MM.1S (cell line): Measurements from ENCODE around the gene E2F8.

ENCODE experiments used
- DNase-seq: peaks from one replicate; pipeline ENCODE4 v3.0.0-alpha.2; 2015
- H2AFZ ChIP-seq: fragments of 300-600 bp; sonication (generic); 2 replicates; pipeline ENCODE4 v1.6.0; 2016; ENCODE audit warnings: antibody characterized with exemption, low read length
- H3F3A ChIP-seq: fragments of 300-600 bp; sonication (generic); 2 replicates; pipeline ENCODE4 v1.6.1; 2016; ENCODE audit warnings: mild to moderate bottlenecking, antibody characterized with exemption, low read length, moderate library complexity, mixed read lengths; ENCODE audit not compliant: insufficient read depth
- H3K27ac ChIP-seq: fragments of 300-600 bp; sonication (generic); 2 replicates; pipeline ENCODE4 v1.5.1; 2016; ENCODE audit warnings: mild to moderate bottlenecking, low read length
- H3K27me3 ChIP-seq: fragments of 300-600 bp; sonication (generic); replicated peaks from 2 replicates; pipeline ENCODE4 v1.6.0; 2016; ENCODE audit warnings: low read length; ENCODE audit not compliant: insufficient read depth
- H3K36me3 ChIP-seq: fragments of 300-600 bp; sonication (generic); replicated peaks from 2 replicates; pipeline ENCODE4 v1.6.1; 2016; ENCODE audit warnings: mild to moderate bottlenecking, low read length, mixed read lengths; ENCODE audit not compliant: insufficient read depth
- H3K4me1 ChIP-seq: fragments of 300-600 bp; sonication (generic); 2 replicates; pipeline ENCODE4 v1.6.1; 2016; ENCODE audit warnings: low read length, mixed read lengths
- H3K4me2 ChIP-seq: fragments of 300-600 bp; sonication (generic); 2 replicates; pipeline ENCODE4 v1.6.0; 2016; ENCODE audit warnings: low read depth, low read length
- H3K4me3 ChIP-seq: fragments of 300-600 bp; sonication (generic); 2 replicates; pipeline ENCODE4 v1.5.1; 2016; ENCODE audit warnings: low read length, mixed read lengths
- H3K79me2 ChIP-seq: fragments of 300-600 bp; sonication (generic); 2 replicates; pipeline ENCODE4 v1.6.1; 2016; ENCODE audit warnings: mixed run types, low read length, mixed read lengths
- H3K9ac ChIP-seq: fragments of 300-600 bp; sonication (generic); 2 replicates; pipeline ENCODE4 v1.6.1; 2016; ENCODE audit warnings: low read length, mixed read lengths
- H3K9me2 ChIP-seq: fragments of 300-600 bp; sonication (generic); replicated peaks from 2 replicates; pipeline ENCODE4 v1.6.1; 2016; ENCODE audit warnings: mild to moderate bottlenecking, low read length, mixed read lengths; ENCODE audit not compliant: insufficient read depth
- H3K9me3 ChIP-seq: fragments of 300-600 bp; sonication (generic); replicated peaks from 2 replicates; pipeline ENCODE4 v1.6.1; 2016; ENCODE audit warnings: mild to moderate bottlenecking, low read length, mixed read lengths; ENCODE audit not compliant: insufficient read depth
- H4K20me1 ChIP-seq: fragments of 300-600 bp; sonication (generic); 2 replicates; pipeline ENCODE4 v1.6.1; 2016; ENCODE audit warnings: mild to moderate bottlenecking, low read length, moderate library complexity, mixed read lengths; ENCODE audit not compliant: insufficient read depth
- EZH2 ChIP-seq: fragments of 300-600 bp; sonication (generic); optimal IDR thresholded peaks from 2 replicates; pipeline ENCODE3; 2017; ENCODE audit warnings: low read depth, mild to moderate bottlenecking, antibody characterized with exemption, low read length, mixed read lengths
- EZH2phosphoT487 ChIP-seq: fragments of 300-600 bp; sonication (generic); IDR thresholded peaks from 2 replicates; pipeline ENCODE4 v1.6.1; 2018; ENCODE audit warnings: antibody characterized with exemption, low read length
- TF ChIP-seq, protein P1 (sequence below): fragments of 300-600 bp; sonication (generic); IDR thresholded peaks from 2 replicates; pipeline ENCODE4 v1.5.1; 2016; ENCODE audit warnings: antibody characterized with exemption, low read length, mixed read lengths

E2F8 gene

DNA sequence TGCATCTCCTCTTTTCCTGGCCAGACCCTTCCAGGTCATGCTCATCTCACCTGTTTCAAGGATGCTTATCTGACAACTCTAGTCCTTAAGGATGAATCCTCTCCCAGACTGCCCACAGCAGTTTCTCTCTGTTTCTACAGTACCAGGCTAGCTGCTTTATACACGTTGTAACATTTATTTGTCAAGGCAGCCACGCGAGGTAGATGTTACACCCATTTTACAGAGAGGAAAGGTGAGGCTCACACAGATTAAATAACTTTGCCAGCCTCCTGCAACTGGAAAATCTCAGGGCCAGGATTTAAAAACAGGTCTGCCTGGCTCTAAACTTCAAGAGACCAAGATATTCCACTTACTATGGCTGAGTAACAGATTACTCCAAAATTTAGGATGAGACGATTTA, 45.7 kb upstream of the E2F8 start:
- Histone ChIP-seq H3K36me3 (no peaks in the 10 kb centered on the region), H3K9ac (no peak overlapping the region), H3K27me3 (no peaks in the 10 kb centered on the region), H3K4me1 (no peaks in the 10 kb centered on the region), H3K4me2 (no peak overlapping the region), H3K27ac (no peak overlapping the region), H3K4me3 (no peak overlapping the region), H3K79me2 (no peaks in the 10 kb centered on the region), H3F3A (no peaks in the 10 kb centered on the region), H3K9me3 (no peaks in the 10 kb centered on the region), H2AFZ (no peak overlapping the region), H4K20me1 (no peaks in the 10 kb centered on the region), H3K9me2 (no peaks in the 10 kb centered on the region)
- no peak for TF ChIP-seq EZH2phosphoT487
- DNase-seq: no peak

DNA sequence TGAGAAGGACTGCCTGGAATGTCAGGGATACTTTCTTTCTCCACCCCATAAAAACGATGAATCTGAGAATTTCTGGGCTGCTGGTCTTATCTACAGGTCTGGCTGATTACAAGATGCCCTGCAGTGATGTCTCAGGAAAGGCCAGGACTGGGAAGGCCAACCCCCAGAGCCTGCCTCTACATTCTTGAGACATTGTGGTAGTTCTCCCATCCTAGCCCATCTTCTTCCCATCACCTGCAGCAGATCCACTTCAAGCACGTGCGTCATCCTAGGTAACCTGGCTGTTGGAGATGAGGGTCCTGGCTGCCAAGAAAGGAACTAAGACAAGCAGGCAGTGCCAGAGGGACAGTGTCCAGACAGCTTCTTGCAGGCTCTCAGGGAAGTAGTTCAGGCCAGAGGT, 44.1 kb upstream of the E2F8 start:
- no peaks in the 10 kb centered on the region for H3K79me2 ChIP-seq
- H3F3A ChIP-seq: no peaks in the 10 kb centered on the region
- no peak overlapping the region for H3K4me3 ChIP-seq
- H3K4me1 ChIP-seq: no peaks in the 10 kb centered on the region
- no peak for DNase-seq
- no peak overlapping the region for H3K4me2 ChIP-seq
- H3K9me3 ChIP-seq: no peaks in the 10 kb centered on the region
- TF ChIP-seq, protein P1, sequence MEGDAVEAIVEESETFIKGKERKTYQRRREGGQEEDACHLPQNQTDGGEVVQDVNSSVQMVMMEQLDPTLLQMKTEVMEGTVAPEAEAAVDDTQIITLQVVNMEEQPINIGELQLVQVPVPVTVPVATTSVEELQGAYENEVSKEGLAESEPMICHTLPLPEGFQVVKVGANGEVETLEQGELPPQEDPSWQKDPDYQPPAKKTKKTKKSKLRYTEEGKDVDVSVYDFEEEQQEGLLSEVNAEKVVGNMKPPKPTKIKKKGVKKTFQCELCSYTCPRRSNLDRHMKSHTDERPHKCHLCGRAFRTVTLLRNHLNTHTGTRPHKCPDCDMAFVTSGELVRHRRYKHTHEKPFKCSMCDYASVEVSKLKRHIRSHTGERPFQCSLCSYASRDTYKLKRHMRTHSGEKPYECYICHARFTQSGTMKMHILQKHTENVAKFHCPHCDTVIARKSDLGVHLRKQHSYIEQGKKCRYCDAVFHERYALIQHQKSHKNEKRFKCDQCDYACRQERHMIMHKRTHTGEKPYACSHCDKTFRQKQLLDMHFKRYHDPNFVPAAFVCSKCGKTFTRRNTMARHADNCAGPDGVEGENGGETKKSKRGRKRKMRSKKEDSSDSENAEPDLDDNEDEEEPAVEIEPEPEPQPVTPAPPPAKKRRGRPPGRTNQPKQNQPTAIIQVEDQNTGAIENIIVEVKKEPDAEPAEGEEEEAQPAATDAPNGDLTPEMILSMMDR: no peak
- TF ChIP-seq EZH2 (no peak), EZH2phosphoT487 (no peak)
- no peaks in the 10 kb centered on the region for H3K9me2 ChIP-seq
- H2AFZ ChIP-seq: no peak overlapping the region
- H3K9ac ChIP-seq: no peak overlapping the region
- no peaks in the 10 kb centered on the region for H4K20me1 ChIP-seq
- H3K36me3 ChIP-seq: no peaks in the 10 kb centered on the region
- no peaks in the 10 kb centered on the region for H3K27me3 ChIP-seq
- no peak overlapping the region for H3K27ac ChIP-seq

GRCh38 chr11:19283991-19284390, 43.2 kb upstream of the E2F8 start:
- no peak overlapping the region for H3K9ac ChIP-seq
- DNase-seq: no peak
- no peaks in the 10 kb centered on the region for H3K36me3 ChIP-seq
- no peaks in the 10 kb centered on the region for H3F3A ChIP-seq
- no peaks in the 10 kb centered on the region for H4K20me1 ChIP-seq
- H3K4me1 ChIP-seq: no peaks in the 10 kb centered on the region
- no peaks in the 10 kb centered on the region for H3K9me3 ChIP-seq
- H3K27ac ChIP-seq: no peak overlapping the region
- no peaks in the 10 kb centered on the region for H3K9me2 ChIP-seq
- H3K27me3 ChIP-seq: no peaks in the 10 kb centered on the region
- TF ChIP-seq, protein P1: no peak
- TF ChIP-seq EZH2 (no peak), EZH2phosphoT487 (no peak)
- H2AFZ ChIP-seq: no peak overlapping the region
- H3K4me3 ChIP-seq: no peak overlapping the region
- H3K79me2 ChIP-seq: no peaks in the 10 kb centered on the region
- H3K4me2 ChIP-seq: no peak overlapping the region

DNA sequence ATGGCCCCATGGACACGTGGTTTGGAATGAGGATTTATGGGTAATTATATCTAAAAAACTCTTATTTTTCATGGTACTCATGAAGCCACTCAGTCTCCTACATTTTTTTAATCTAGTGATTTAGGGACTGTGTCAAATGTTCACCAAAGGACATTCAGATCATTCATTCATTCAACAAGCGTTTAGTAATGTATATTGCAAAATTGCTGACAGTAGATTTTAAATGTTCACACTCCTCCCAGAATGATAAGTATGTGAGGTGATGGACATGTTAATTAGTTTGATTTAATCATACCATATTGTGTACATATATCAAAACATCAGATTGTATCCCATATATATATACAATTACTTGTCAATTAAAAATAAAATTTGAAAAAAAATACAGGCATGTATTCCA, 40.8 kb upstream of the E2F8 start:
- no peak overlapping the region for H3K9ac ChIP-seq
- no peak overlapping the region for H3K27ac ChIP-seq
- H3K9me2 ChIP-seq: no peaks in the 10 kb centered on the region
- no peak for DNase-seq
- no peaks in the 10 kb centered on the region for H3K27me3 ChIP-seq
- H3K79me2 ChIP-seq: no peaks in the 10 kb centered on the region
- H4K20me1 ChIP-seq: no peaks in the 10 kb centered on the region
- H3K36me3 ChIP-seq: no peaks in the 10 kb centered on the region
- no peaks in the 10 kb centered on the region for H3K9me3 ChIP-seq
- 0 out of 2 replicates have a peak overlapping the region, but pooled peaks have one; percentile 39 for H3K4me3 ChIP-seq
- H3K4me2 ChIP-seq: peak overlapping the region; percentile 67
- peak overlapping the region; percentile 69 for H2AFZ ChIP-seq
- H3F3A ChIP-seq: no peaks in the 10 kb centered on the region
- H3K4me1 ChIP-seq: no peaks in the 10 kb centered on the region
- TF ChIP-seq EZH2phosphoT487 (no peak), EZH2 (no peak)
- TF ChIP-seq, protein P1: no peak
